ENCODE data around the gene ROPN1L.

ROPN1L gene

GRCh38 chr5:10459080-10460055, 17.7 kb downstream of the ROPN1L start:
- no peak for DNase-seq (ENCODE audit: low spot score)

GRCh38 chr5:10460252-10460906, 18.7 kb downstream of the ROPN1L start:
- no peak for DNase-seq (ENCODE audit: low spot score)

- no peak for DNase-seq (ENCODE audit: low spot score)
Measured at GRCh38 chr5:10461041-10461440, 19.4 kb downstream of the ROPN1L start.

- DNase-seq (ENCODE audit: low spot score), result no peak
Measured at GRCh38 chr5:10461904-10462555, 20.4 kb downstream of the ROPN1L start.

- no peak for DNase-seq (ENCODE audit: low spot score)
Measured at GRCh38 chr5:10463566-10463965, 21.9 kb downstream of the ROPN1L start.

GRCh38 chr5:10464173-10464572, 22.5 kb downstream of the ROPN1L start:
- DNase-seq (ENCODE audit: low spot score), result no peak

- DNase-seq (ENCODE audit: low spot score), result no peak
Measured at GRCh38 chr5:10465726-10466125, 24.0 kb downstream of the ROPN1L start.

GRCh38 chr5:10466446-10467073, 24.9 kb downstream of the ROPN1L start:
- DNase-seq (ENCODE audit: low spot score), result no peak

- DNase-seq (ENCODE audit: low spot score), result no peak
Measured at GRCh38 chr5:10467281-10468198, 25.9 kb downstream of the ROPN1L start.

GRCh38 chr5:10468256-10468655, 26.6 kb downstream of the ROPN1L start:
- DNase-seq (ENCODE audit: low spot score), result no peak

- no peak for DNase-seq (ENCODE audit: low spot score)
Measured at GRCh38 chr5:10469253-10470050, 27.8 kb downstream of the ROPN1L start.

- no peak for DNase-seq (ENCODE audit: low spot score)
Measured at GRCh38 chr5:10470669-10471068, 29.0 kb downstream of the ROPN1L start.

GRCh38 chr5:10471677-10472076, 30.0 kb downstream of the ROPN1L start:
- DNase-seq (ENCODE audit: low spot score), result no peak

- no peak for DNase-seq (ENCODE audit: low spot score)
Measured at GRCh38 chr5:10474521-10475075, 32.9 kb downstream of the ROPN1L start.

- DNase-seq (ENCODE audit: low spot score), result no peak
Measured at GRCh38 chr5:10475931-10476676, 34.4 kb downstream of the ROPN1L start.

GRCh38 chr5:10476878-10477277, 35.2 kb downstream of the ROPN1L start:
- no peak for DNase-seq (ENCODE audit: low spot score)

GRCh38 chr5:10477943-10478342, 36.3 kb downstream of the ROPN1L start:
- no peak for DNase-seq (ENCODE audit: low spot score)

- no peak for DNase-seq (ENCODE audit: low spot score)
Measured at GRCh38 chr5:10478436-10478835, 36.8 kb downstream of the ROPN1L start.

- no peak for DNase-seq (ENCODE audit: low spot score)
Measured at GRCh38 chr5:10479154-10479721, 37.6 kb downstream of the ROPN1L start.

All from HuH-7 (cell line).